Fibroblast of the aortic adventitia (primary cell): ENCODE measurements around the gene HGS. TPM values are rescaled to one million over a fixed set of nuclear protein-coding genes. Genes with fewer than 3 reads are reported as not detected.

Experiments used
- DNase-seq: peaks from one replicate; pipeline ENCODE4 v3.0.0-alpha.2; 2010; ENCODE audit warnings: low read depth
- H3K4me3 ChIP-seq: 2 replicates; pipeline ENCODE4 v1.5.1; 2011; ENCODE audit warnings: low read depth, mild to moderate bottlenecking, control low read depth, low read length, moderate library complexity
- CTCF ChIP-seq: IDR thresholded peaks from 2 replicates; pipeline ENCODE4 v1.5.1; 2011; ENCODE audit warnings: mild to moderate bottlenecking, low read length, control low read depth, inconsistent platforms; ENCODE audit not compliant: insufficient read depth
- total RNA-seq: library from RNA; depleted of rRNA; stranded (reverse); fragments of >200 nt; gene quantifications from 2 replicates; pipeline ENCODE4 v1.2.3, GENCODE V29; 2012; ENCODE audit warnings: low replicate concordance

The HGS gene
- total RNA-seq, 1 donor, result 94.7 TPM

- no peak for TF ChIP-seq CTCF
- no peak overlapping the region for H3K4me3 ChIP-seq
- no peak for DNase-seq
Measured at GRCh38 chr17:81720267-81721071, 36.7 kb downstream of the HGS start.

- peak; percentile 24 for DNase-seq
- TF ChIP-seq CTCF, result no peak
- no peak overlapping the region for H3K4me3 ChIP-seq
Measured at GRCh38 chr17:81722184-81723120, 38.6 kb downstream of the HGS start.

- peak; percentile 37 for DNase-seq
- no peak for TF ChIP-seq CTCF
- no peak overlapping the region for H3K4me3 ChIP-seq
Measured at GRCh38 chr17:81723651-81724209, 39.9 kb downstream of the HGS start.

- H3K4me3 ChIP-seq, result no peak overlapping the region
- no peak for TF ChIP-seq CTCF
- DNase-seq, result no peak
Measured at GRCh38 chr17:81725439-81725838, 41.6 kb downstream of the HGS start.

- TF ChIP-seq CTCF, result no peak
- DNase-seq, result no peak
- no peak overlapping the region for H3K4me3 ChIP-seq
Measured at GRCh38 chr17:81726004-81726403, 42.2 kb downstream of the HGS start.

GRCh38 chr17:81727324-81728031 lies 43.7 kb downstream of the HGS start:
- no peak for TF ChIP-seq CTCF
- no peak for DNase-seq
- H3K4me3 ChIP-seq, result no peak overlapping the region
